ENCODE results near the gene GDPD2. TPM values are rescaled to one million over a fixed set of nuclear protein-coding genes. Genes with fewer than 3 reads are reported as not detected.

GDPD2 gene
- total RNA-seq, 4 donors from 2014 or later = not detected

GRCh38 chrX:70453024-70453618 is 30.0 kb downstream of the GDPD2 start:
- intact Hi-C loops (cut with DNase I; ENCODE audit: low total_unique reads) = loop anchor here (2.0 kb wide), 1 partner anchor 728 kb away; no protein-coding TSS in a partner anchor
- in situ Hi-C loops (cut with MboI; ENCODE audit: low sequenced_read_pairs in 4 of 4) = no loop called here
- TF ChIP-seq, protein P1, sequence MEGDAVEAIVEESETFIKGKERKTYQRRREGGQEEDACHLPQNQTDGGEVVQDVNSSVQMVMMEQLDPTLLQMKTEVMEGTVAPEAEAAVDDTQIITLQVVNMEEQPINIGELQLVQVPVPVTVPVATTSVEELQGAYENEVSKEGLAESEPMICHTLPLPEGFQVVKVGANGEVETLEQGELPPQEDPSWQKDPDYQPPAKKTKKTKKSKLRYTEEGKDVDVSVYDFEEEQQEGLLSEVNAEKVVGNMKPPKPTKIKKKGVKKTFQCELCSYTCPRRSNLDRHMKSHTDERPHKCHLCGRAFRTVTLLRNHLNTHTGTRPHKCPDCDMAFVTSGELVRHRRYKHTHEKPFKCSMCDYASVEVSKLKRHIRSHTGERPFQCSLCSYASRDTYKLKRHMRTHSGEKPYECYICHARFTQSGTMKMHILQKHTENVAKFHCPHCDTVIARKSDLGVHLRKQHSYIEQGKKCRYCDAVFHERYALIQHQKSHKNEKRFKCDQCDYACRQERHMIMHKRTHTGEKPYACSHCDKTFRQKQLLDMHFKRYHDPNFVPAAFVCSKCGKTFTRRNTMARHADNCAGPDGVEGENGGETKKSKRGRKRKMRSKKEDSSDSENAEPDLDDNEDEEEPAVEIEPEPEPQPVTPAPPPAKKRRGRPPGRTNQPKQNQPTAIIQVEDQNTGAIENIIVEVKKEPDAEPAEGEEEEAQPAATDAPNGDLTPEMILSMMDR (IDR thresholded peaks at IDR 0.05 in 4 of 5, conservative IDR thresholded peaks at IDR 0.05 in 1 of 5) = no peak
- no peak for TF ChIP-seq POLR2A (IDR thresholded peaks at IDR 0.05)
- Histone ChIP-seq H3K9me3 (no peaks in the 10 kb centered on the region), H3K27me3 (no peaks in the 10 kb centered on the region), H3K4me1 (no peaks in the 10 kb centered on the region), H3K36me3 (no peaks in the 10 kb centered on the region), H3K27ac (no peak overlapping the region), H3K4me3 (peak overlapping the region in 1 of 4 donors; percentile 57)
- ATAC-seq = no peak
- no peak for DNase-seq

DNA sequence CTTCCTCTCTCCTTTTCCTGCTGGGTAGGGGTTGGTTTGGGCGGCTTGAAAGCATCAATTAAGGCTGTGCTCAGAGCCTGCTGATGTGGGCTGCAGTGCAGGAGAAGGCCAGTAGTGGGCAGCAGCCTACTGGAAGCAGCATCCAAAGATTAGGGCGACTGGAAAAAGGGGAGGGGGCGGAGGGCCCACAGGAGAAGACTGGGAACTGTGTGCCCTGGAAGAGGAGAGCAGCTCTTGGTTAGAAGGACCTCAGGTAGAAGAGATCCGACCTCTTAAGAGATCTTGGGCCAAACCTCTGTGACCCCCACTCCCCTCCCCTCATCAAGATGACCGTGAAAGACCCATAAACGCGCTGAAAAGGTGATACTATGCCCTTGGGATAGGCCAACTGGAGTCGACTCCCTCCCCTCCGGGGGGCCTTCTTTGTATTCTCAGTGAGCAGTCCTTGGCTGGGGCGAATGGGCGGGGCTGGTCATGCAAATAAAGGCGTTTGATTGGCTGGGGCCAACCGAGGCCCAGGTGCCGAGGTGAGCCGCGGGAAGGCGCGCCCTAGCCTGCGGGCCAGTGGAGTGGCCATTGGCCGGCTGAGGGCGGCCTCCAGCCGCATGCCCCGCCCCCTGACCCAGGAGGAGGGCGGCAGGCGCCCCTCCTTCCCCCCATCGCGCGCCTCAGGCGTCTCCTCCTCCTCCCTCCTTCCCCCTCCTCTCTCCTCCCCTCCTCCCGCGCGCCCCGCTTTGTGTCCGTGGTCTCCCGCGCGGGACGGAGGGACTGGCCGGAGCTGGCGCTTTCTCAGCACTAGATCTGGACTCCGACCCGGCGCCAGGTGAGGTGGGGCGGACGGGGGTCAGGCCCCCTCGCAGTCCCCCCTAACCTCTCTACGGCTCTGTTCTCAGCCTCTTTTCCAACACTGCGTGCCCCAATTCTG is 31.6 kb downstream of the GDPD2 start:
- peak in 1 of 2 donors; percentile 17 for DNase-seq
- peak overlapping the region; percentile 5 to 48 (median 29) for H3K27ac ChIP-seq
- intact Hi-C loops (cut with DNase I; ENCODE audit: low total_unique reads) (no loop called here), in situ Hi-C loops (cut with MboI; ENCODE audit: low sequenced_read_pairs in 4 of 4) (no loop called here)
- ATAC-seq = peak in 1 of 2 donors; percentile 59
- no peaks in the 10 kb centered on the region for H3K27me3 ChIP-seq
- peak overlapping the region; percentile 21 to 42 (median 38) for H3K4me3 ChIP-seq
- TF ChIP-seq, protein P1 (IDR thresholded peaks at IDR 0.05 in 4 of 5, conservative IDR thresholded peaks at IDR 0.05 in 1 of 5) = peak; percentile 29 to 68 (median 50)
- TF ChIP-seq POLR2A (IDR thresholded peaks at IDR 0.05) = no peak
- H3K36me3 ChIP-seq = no peaks in the 10 kb centered on the region
- no peaks in the 10 kb centered on the region for H3K9me3 ChIP-seq
- H3K4me1 ChIP-seq = no peaks in the 10 kb centered on the region

- Histone ChIP-seq H3K4me3 (peak overlapping the region; percentile 21 to 42 (median 38)), H3K9me3 (no peaks in the 10 kb centered on the region), H3K4me1 (no peaks in the 10 kb centered on the region), H3K27me3 (no peaks in the 10 kb centered on the region), H3K27ac (peak overlapping the region; percentile 5 to 48 (median 29)), H3K36me3 (no peaks in the 10 kb centered on the region)
- intact Hi-C loops (cut with DNase I; ENCODE audit: low total_unique reads) = no loop called here
- no peak for TF ChIP-seq POLR2A (IDR thresholded peaks at IDR 0.05)
- TF ChIP-seq, protein P1 (IDR thresholded peaks at IDR 0.05 in 4 of 5, conservative IDR thresholded peaks at IDR 0.05 in 1 of 5) = no peak
- DNase-seq (no peak), ATAC-seq (no peak)
- in situ Hi-C loops (cut with MboI; ENCODE audit: low sequenced_read_pairs in 4 of 4) = no loop called here
These were observed 32.5 kb downstream of the GDPD2 start for GRCh38 chrX:70455366-70456202.

DNA sequence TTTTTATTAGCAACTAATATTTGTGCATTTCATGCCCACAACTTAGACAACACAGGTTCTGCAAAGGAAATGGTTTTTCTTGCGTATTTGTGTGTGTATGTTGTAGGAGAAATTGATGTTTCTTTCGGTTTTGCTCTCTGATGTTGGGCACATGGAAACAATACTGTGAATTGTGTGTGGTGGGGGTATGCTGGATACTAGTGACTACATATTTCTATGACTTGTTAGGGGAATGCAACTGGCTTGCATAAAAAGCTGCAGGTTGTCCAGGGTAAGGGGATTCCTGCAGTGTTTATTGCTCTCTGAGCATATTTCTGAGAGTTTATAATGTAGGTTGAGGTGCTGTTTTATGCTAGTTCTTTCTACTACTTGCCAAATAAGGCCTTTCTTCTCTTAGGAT is 33.1 kb downstream of the GDPD2 start:
- no peaks in the 10 kb centered on the region for H3K9me3 ChIP-seq
- no peaks in the 10 kb centered on the region for H3K4me1 ChIP-seq
- DNase-seq (no peak), ATAC-seq (no peak)
- in situ Hi-C loops (cut with MboI; ENCODE audit: low sequenced_read_pairs in 4 of 4) = no loop called here
- no peak for TF ChIP-seq POLR2A (IDR thresholded peaks at IDR 0.05)
- TF ChIP-seq, protein P1 (IDR thresholded peaks at IDR 0.05 in 4 of 5, conservative IDR thresholded peaks at IDR 0.05 in 1 of 5) = no peak
- no peak overlapping the region for H3K4me3 ChIP-seq
- intact Hi-C loops (cut with DNase I; ENCODE audit: low total_unique reads) = no loop called here
- no peaks in the 10 kb centered on the region for H3K27me3 ChIP-seq
- no peaks in the 10 kb centered on the region for H3K36me3 ChIP-seq
- no peak overlapping the region for H3K27ac ChIP-seq

Data from gastrocnemius medialis (tissue), 4 donors.